NCI-H1694 (cell line): ENCODE data around the gene SF1.

Experiments
- DNase-seq: peaks from one replicate; lab custom pipeline; 2025; lab: John Stamatoyannopoulos, UW

The SF1 gene

DNA sequence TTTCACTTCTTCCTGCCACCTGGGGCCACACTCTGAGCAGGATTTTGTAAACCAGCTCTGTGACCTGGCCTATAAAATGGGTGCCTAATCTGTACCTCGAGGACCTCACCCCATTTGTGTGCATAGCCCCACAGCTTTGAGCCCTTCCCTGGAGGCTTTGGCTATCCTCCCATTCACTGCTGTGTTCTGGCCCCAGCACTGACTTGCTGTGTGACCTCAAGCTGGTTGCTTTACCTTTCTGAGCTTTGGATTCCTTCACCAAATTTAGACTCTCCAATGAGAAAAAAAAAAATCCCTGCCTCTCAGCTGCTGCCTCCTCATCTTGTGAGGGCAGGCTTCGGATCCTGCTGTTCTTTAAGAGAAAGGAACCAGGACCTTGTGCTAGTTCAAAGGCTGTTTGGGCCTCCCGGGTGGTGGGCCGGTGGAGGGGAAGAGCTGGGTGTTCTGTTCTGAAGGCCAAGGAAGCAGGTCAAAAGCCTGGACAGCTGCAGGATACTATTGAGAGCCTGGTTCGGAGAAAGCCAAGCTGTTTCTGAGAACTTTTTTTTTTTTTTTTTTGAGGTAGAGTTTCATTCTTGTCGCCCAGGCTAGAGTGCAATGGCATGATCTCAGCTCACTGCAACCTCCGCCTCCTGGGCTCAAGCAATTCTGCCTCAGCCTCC is 17.5 kb downstream of the SF1 start:
- no peak for DNase-seq

DNA sequence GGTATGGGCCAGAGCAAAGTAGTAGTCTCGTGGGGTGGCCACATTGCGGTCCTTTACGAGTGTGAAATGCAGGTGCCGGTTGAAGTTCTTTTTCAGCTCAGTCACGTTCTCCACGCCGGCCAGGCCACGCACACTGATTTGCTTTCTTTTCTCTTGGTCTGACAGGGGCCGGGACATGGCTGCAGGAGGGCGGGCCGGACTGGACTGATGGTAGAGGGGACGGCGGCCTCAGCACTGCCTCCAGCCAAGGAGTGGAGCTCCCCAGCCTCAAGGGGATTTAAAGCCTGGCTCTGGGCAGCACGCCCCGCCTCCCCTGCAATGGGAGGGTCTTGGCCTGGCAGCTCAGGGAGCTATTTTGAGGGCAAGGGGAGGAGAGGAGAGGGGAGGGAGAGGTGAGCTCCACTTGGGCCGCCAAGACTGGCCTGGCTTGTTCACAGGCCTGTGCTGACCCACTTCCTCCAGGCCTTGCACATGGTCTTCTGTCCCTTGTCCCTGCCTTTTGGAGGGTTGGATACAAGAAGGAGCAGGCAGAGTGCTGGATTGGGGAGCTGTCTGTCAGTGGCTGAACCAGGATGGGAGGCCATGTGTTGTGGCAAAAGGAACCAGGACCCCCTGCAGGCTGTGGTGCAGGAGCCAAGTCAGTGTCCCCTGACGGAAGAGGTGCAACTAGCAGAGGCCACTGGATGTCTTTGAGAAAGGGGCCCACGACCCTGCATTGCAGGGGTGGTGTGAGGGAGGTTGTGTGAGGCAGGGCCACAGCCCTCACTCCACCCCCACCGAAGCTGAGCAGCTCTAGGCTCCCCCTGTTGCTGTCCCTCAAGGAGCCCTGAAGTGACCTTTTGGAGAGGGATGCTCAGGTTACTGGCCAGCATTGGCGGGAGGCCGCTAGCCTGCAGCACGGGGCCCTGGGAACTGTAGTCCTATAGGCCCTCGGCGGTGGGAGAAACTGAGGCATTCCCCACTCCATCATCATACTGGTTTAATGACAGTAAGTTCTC is 18.3 kb downstream of the SF1 start, which contains the start of gene PYGM:
Gene PYGM, minus strand, starts transcription at position 253 of the 998 bp plus-strand sequence. Its CDS starts 76 bp downstream, at position 177.
- no peak for DNase-seq

DNA sequence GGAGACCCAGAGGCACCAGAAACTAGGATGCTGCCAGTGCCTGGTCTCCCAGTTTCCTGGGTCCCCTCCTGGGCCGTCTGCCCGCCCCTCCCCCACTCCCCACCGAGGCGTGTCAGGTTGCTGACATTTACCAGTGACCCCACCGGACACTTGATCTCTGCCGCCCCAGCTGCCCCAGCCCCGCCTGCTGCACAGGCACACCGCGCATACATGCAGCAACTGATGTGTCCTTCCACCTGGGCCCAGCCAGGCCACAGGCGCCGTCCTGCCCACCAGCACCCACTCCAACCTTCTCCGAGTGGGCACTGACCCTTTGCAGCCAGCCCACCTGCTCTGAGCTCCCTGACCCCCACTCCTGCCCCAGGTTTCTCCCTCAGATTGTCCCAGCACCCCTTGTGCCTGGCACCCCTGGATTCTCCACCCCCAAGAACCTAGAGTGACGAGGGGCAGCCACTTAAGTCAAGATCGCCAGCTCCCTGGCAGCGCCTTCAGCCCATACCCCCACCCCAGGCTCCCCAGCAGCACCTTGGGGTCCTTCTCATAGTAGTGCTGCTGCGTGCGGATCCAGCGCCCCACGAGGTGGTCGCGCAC is 19.1 kb downstream of the SF1 start:
- DNase-seq, result no peak

DNA sequence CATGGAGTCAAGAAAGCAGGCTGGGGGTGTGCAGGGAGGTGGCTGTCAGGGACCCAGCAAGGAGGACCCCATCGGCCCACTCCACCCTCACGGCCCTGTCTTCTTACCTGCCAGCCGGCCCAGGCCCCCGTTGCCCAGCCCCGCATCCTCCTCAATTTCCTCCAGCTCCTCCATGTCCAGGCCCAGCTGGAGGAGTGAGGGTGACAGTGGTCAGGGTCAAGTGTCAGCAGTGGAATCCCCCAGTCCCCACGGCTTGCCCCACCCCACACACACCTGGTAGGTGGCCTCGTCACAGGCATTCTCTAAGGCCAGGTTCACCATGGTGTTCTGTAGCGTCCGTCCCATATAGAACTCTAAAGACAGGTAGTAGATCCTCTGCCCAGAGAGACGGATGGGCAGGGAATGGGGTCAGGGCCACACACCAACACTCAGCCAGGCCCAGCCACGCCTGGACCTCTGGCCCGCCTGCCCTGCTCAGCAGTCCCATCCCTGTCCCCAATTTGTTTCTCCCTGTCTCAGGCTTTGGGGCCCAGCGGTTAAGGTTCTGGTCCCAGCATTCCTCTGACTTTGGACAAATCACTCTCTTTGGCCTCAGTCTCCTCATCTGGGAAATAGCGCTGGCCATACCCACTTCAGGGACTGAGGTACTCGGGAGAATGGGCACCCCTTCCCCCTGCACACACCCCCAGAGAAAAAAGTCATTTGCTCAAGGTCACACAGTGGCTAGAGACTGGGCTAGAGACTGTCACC is 19.8 kb downstream of the SF1 start:
- DNase-seq, result no peak

DNA sequence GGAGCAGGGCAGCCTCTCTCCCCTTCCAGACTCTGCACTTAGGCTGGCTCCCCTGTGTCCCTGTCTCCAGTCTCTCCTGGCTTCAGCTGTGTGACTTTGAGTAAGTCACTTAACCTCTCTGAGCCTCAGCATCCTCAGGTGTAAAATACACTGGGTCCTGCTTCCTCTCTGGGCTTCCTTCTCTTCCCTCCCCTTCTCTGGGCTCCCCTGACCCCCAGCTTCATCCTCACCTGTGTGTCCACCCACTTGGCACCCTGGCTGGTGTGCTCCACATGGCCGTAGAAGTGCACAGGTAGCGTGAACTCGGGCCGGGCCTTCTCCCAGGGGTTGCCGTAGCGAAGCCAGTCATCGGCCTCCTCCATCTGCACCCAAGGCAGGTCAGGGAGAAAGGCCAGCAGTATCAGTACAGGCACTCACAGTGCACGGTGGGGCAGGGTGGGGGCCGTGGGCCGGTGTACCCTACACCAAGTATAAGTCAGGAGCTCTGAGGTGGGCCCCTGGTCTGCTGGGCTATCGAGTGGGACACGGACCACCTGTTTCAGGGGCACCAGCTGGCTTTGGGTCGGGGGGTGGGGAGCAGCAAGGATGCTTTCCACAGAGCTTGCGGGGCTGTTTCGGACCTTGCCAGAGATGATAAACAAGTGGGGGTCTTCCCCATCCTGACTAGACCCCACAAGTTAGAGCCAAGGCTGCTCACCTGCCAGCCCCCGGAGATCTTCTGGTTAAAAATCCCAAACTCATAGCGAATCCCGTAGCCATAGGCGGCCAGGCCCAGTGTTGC is 20.6 kb downstream of the SF1 start:
- DNase-seq, result no peak

DNA sequence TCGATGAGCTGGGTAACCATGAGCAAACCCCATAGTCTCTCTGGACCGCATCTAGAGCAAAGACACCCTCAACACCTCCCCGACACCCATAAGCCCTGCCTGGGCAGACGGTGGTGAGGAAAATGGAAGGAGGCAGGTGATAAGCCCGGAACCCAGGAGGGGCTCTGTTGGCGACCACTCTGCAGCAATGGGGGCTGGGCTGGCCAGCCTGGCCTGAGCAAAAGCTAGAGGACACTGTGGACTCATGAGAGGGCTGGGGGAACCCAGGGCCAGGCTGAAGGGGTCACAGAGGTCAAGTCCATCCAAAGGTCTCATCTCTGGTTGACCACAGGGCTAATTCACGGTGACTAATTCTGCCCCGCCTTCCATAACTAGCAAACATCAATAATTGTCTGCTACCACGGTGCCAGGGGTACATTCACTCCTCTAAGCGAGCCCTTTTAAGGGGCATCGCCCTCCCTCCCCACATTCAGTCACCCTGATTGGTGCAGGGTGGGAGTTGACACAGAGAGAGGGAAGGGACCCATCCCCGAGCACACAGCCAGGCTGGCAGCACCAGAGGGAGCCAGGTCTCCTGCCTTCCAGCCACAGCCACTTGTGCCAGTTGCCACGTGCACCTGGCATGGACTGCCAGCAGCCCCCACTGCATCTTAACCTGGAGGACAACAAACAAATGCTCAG is 22.5 kb downstream of the SF1 start:
- DNase-seq, result no peak

DNA sequence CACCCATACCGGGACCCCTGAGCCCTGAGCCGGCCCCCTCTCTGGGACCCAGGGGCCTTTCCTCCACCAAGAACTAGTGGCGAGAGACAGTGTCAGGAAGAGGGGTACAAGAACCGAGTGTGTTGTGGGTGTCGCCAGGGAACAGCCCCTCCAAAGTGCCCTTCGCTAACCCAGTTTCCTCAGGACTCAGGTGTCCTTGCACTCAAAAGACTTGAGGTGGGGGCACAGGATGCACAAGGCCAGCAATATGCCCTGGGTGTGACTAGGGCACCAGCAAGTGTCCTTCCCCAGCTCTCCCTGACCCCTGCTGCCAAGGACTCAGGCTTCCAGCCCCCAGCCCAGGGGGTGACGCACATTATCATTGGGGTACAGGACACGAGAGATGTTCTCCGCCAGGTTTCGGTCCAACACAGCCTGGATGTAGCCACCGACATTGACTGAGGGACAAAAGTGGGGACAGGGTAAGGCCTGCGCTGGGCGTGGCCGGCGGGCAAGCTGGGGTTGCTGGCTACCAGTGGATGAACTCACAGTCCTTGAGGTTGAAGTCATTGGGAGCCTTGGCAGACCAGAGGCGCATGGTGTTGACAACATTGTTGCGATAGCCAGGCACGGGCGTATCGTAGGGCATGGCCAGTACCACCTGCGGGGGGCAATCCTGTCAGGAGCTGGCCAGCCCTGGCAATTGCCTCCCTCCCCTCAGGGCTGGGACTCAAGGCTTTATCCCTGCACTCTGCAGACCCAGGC is 23.3 kb downstream of the SF1 start:
- DNase-seq, result no peak

DNA sequence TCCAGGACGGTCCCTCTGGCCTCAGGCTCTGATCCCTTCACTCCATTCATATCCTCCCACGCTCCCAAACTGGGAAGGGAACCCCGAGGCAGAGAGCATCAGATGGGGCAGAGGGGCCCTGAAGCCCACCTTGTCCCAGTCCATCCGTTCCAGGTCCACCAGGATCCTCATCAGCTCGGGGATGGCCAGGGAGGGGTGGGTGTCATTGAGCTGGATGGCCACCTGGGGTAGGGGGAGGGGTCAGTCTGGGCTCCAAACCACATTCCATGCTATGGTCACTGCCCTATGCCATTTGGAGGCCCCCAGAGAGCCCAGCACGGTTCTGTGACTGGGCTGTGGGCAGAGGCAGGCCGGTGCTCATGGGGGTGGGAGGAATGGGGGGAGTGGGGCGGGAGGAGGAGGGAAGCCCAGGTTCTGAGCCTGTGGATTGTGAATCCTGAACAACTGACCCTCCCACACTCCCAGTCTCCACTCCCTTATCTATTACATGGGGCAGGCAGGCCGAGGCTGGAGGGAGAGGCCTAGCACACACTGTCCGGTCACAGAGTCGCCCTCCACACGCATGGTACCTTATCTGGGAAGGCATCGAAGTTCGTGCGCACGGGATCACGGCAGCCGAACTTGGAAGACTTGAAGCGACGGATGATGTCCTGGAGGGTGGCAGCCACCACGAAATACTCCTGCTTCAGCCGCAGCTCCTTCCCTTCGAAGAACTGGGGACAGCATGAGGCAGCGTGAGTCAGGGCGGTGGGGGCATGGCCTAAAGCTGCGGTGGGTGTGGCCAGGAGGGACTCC is 24.0 kb downstream of the SF1 start:
- DNase-seq, result no peak

DNA sequence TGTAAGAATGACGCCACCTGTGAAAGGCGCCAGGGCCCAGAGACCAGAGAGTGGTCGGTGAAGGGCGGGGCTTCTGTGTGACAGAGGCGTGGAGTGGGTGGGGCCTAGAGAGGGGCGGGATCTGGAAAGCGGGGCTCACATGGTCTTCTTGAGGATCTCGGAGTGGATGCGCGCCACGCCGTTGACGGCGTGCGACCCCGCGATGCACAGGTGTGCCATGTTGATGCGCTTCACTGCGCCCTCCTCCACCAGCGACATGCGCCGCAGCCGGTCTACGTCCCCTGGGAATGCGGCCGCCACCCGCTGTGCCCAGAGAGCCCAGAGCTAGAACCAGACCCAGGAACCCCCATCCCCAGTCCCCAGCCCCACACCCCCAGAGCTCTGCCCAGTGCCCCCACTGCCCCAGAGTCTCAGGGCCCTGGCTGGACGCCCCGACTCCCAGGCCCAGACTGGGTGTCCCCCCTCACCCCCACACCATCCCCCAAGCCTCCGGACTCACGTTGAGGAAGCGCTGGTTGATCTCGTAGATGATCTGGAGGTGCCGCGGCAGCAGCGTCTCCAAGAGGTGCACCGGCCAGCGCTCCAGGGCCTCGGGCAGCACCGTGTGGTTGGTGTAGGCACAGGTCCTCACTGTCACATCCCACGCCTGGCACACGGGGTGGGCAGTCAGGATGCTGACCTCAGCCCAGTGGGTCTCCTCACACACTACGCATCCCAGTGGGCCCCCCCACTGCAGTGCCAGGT is 24.8 kb downstream of the SF1 start:
- DNase-seq, result no peak

DNA sequence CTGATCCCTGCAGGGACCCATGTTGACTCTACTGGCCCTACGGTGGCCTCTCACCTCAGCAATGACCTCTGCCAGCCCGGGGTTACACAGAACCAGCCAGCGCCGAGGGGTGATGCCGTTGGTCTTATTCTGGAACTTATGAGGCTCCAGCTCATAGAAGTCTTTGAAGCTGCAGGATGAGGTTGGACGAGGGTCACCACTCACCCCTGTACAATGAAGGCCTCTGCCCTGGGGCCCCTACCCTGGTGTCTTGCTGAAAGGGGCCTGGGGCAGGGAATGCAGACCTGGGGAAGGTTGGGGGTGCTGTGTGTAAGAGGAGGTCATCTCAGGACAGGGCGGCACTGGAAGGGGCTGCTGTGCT is 25.3 kb downstream of the SF1 start:
- no peak for DNase-seq

DNA sequence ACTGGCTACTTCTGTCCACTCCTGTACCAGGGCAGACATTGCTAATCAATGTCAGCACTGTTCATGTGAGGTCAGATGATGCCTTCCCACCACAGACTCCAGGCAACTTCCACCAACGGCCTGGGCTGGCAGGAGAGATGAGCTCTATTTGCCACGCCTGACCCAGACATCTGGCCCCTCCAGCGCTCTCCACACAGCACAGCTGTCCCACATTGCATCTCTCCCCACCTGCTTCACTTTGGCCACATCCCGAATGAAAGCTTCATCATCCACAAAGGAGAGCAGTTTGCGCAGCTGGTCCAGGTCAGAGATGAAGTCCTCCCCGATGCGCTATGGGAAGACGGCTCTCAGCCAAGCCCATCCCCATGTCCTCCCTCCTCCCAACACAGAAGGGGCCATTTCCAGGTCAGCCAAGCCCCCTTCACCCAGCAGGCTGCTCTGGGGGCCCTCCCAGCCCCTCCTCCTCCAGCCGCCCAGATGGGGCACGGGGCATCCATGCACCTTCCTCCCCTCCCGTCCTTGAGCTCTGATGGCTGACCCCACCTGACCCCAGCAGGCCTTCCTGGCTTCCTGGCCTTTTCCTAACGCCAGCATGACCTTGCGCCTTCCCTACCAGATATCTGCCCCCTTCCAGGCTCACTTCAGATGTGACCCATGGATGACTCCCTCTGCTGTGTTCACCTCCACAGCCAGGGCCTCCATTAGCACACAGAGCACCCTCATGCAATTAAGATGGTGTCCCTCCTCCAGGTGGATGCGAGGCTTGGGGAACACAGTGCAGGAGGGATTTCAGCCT is 26.0 kb downstream of the SF1 start:
- DNase-seq, result no peak

DNA sequence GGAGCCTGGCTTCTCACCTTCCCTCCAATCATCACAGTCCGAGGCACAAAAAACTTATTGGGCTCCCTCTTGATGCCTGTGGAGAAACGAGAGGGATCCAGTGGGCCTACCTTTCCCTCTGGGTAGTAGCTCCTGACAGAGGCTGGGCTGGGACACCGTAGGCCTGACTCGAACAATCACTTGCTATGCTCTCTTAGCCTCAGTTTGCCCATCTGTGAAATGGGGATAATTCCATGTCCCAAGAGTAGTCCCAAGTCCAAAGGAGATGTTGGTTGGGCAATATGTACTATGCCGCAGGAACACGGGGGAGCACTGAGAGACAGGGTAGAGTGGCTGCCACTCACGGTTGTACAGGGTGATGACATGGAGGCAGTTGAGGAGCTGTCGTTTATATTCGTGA is 26.8 kb downstream of the SF1 start:
- DNase-seq, result no peak

DNA sequence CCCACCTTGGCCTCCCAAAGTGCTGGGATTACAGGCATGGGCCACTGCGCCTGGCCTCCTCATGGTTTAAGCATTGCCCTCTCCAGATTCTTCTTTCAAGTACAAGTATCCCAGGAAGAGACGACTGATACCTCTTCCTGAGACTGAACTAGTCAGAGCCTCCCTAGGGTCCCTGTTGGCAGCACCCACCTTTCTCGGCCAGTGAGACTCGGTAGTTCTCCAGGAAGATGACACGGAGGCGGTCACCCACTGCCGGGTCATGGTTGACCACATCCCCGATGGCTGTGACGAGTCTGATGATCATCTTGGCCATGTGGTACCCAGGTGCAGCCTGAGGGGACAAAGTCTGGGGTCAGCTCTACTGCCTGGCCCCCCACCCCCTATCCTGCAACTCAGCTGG is 27.2 kb downstream of the SF1 start:
- no peak for DNase-seq

DNA sequence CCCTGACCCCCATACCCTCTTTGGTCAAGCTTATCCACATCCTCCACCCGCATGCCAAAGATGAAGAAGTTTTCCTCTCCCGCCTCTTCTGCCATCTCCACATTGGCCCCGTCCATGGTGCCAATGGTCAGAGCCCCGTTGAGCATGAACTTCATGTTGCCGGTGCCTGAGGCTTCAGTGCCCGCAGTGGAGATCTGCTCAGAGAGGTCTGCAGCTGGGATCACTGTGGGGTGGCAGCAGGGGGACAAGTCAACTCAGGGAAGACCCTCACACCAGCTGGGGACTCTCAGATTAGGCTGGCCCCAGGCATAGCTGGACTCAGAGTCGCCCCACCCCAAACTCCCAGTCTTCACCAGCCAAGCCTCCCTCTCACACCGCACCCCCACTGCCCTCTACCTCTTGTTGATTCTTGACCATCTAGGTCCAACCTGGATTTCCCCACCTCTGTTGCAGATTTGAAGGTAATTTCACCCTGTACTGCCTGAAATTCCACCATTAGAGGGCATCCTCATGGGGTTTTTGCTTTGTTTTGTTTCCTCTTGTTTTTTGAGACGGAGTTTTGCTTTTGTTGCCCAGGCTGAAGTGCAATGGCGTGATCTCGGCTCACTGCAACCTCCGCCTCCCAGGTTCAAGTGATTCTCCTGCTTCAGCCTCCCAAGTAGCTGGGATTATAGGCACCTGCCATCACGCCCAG is 27.8 kb downstream of the SF1 start:
- DNase-seq, result no peak

DNA sequence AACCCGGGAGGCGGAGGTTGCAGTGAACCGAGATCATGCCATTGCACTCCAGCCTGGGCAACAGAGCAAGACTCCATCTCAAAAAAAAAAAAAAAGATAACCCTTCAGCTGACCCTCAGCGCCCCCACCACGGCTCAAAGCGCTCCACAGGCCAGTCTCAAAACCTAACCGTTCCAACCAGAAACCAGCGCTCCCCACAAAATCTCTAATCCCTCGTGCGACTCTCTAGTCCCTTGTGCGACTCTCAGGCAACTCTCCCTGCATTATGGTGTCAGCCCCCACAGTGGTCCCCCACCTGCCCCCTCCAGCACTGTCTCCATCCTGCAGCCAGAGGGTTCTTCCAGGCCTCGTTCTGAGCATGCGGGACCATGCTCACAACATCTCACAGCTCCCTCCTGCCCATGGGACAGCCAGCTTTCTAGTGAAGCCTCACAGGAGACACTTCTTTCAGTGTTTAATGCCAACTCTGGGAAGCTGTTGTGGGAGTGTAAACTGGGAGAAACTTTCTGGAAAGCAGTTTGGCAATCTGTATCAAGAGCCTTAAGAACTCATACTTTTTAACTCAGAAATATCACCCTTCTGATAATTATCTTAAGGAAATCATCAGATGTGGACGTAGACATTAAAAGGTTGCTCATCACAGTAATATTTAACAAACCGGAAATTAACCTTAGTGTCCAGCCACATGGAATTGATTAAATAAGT is 30.2 kb downstream of the SF1 start:
- no peak for DNase-seq

DNA sequence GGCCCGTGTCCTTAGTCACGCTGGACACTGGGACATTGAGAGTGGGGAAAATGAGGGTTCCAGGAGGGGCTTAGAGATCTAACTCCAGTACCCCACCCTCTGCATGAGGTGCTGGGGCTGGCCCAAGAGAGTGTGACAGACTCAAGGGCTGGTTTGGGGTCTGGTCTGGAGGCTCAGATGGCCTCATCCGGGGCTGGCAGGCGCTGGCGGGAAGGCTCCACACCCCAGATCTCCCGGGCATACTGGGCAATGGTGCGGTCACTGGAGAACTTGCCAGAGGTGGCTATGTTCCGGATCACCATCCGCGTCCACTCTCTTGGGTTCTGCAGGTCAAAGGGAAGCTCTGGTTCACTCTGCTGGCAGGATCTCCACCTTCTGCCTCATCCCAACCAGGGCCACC is 31.9 kb downstream of the SF1 start:
- no peak for DNase-seq
